ENCODE measurements around the gene RBM28.
"Not testable (repeated sequence)": the region's sequence is repeated elsewhere in the genome, so short reads cannot be mapped to it uniquely, and the experiment has no call there.

Gene RBM28

GRCh38 chr7:128281605-128282380 lies 61.9 kb downstream of the RBM28 start:
- no peak for DNase-seq (ENCODE audit: low spot score)

GRCh38 chr7:128280451-128280850 lies 63.3 kb downstream of the RBM28 start:
- not testable (repeated sequence) for DNase-seq (ENCODE audit: low spot score)

- no peak for DNase-seq (ENCODE audit: low spot score)
Observed at GRCh38 chr7:128279124-128279713, 64.5 kb downstream of the RBM28 start.

- DNase-seq (ENCODE audit: low spot score): no peak
Observed at GRCh38 chr7:128278366-128278765, 65.3 kb downstream of the RBM28 start.

GRCh38 chr7:128275681-128276080 lies 68.0 kb downstream of the RBM28 start:
- DNase-seq (ENCODE audit: low spot score): no peak

- DNase-seq (ENCODE audit: low spot score): no peak
Observed at GRCh38 chr7:128274884-128275603, 68.7 kb downstream of the RBM28 start.

- no peak for DNase-seq (ENCODE audit: low spot score)
Observed at GRCh38 chr7:128274246-128274883, 69.3 kb downstream of the RBM28 start.

GRCh38 chr7:128271942-128272481 lies 71.7 kb downstream of the RBM28 start:
- DNase-seq (ENCODE audit: low spot score): no peak

- no peak for DNase-seq (ENCODE audit: low spot score)
Observed at GRCh38 chr7:128271471-128271941, 72.2 kb downstream of the RBM28 start.

GRCh38 chr7:128270826-128271272 lies 72.9 kb downstream of the RBM28 start:
- no peak for DNase-seq (ENCODE audit: low spot score)

- no peak for DNase-seq (ENCODE audit: low spot score)
Observed at GRCh38 chr7:128268233-128268632, 75.5 kb downstream of the RBM28 start.

GRCh38 chr7:128267595-128267924 lies 76.1 kb downstream of the RBM28 start:
- DNase-seq (ENCODE audit: low spot score): no peak

GRCh38 chr7:128266883-128267594 lies 76.7 kb downstream of the RBM28 start:
- DNase-seq (ENCODE audit: low spot score): peak; percentile 69

GRCh38 chr7:128266529-128266882 lies 77.2 kb downstream of the RBM28 start:
- no peak for DNase-seq (ENCODE audit: low spot score)

- DNase-seq (ENCODE audit: low spot score): no peak
Observed at GRCh38 chr7:128265906-128266300, 77.8 kb downstream of the RBM28 start.

GRCh38 chr7:128265156-128265905 lies 78.4 kb downstream of the RBM28 start:
- no peak for DNase-seq (ENCODE audit: low spot score)

- no peak for DNase-seq (ENCODE audit: low spot score)
Observed at GRCh38 chr7:128264477-128264876, 79.2 kb downstream of the RBM28 start.

- no peak for DNase-seq (ENCODE audit: low spot score)
Observed at GRCh38 chr7:128263420-128263819, 80.3 kb downstream of the RBM28 start.

GRCh38 chr7:128262273-128263028 lies 81.3 kb downstream of the RBM28 start:
- DNase-seq (ENCODE audit: low spot score): no peak
